K562 (cell line): ENCODE measurements around the gene PLCB4.

Experiments used
- DNMT1 ChIP-seq: fragments of 450-650 bp; IDR thresholded peaks from 2 replicates; pipeline ENCODE4 v1.6.1; 2016; ENCODE audit warnings: antibody characterized with exemption, mild to moderate bottlenecking
- HEY1 ChIP-seq: fragments of 250-450 bp; sonication (Bioruptor Pico); IDR thresholded peaks from 2 replicates; pipeline ENCODE4 v1.5.0; 2020; ENCODE audit warnings: mild to moderate bottlenecking, moderate library complexity, borderline replicate concordance
- MEIS2 ChIP-seq: fragments of 450-650 bp; IDR thresholded peaks from 2 replicates; pipeline ENCODE4 v1.6.1; 2014; ENCODE audit warnings: mild to moderate bottlenecking; ENCODE audit not compliant: partially characterized antibody
- MYNN ChIP-seq, 2 experiments: sonication (generic); formaldehyde crosslinking in 1 of 2; IDR thresholded peaks; 2 replicates each; pipeline versions ENCODE4 v1.5.0 to v1.6.1; 2016 to 2020; ENCODE audit warnings: antibody characterized with exemption in 1 of 2, missing genetic modification reagents in 1 of 2
- NFIC ChIP-seq: fragments of 450-650 bp; IDR thresholded peaks from 2 replicates; pipeline ENCODE4 v1.6.1; 2017; ENCODE audit warnings: mild to moderate bottlenecking, inconsistent platforms
- POLR2A ChIP-seq: fragments of 450-650 bp; conservative IDR thresholded peaks from 2 replicates; pipeline ENCODE4 v1.6.1; 2016
- ZNF274 ChIP-seq: IDR thresholded peaks from 2 replicates; pipeline ENCODE4 v1.6.1; 2011; ENCODE audit warnings: low read depth, mild to moderate bottlenecking, low read length, moderate library complexity, borderline replicate concordance
- ZNF707 ChIP-seq: fragments of 250-450 bp; sonication (Bioruptor Pico); conservative IDR thresholded peaks from 2 replicates; pipeline ENCODE4 v1.8.0; 2022; ENCODE audit warnings: inconsistent platforms, mild to moderate bottlenecking, moderate library complexity
- TF ChIP-seq, protein P1 (sequence below): sonication (generic); formaldehyde crosslinking; IDR thresholded peaks from 2 replicates; pipeline ENCODE4 v1.8.0; 2022; ENCODE audit warnings: mild to moderate bottlenecking, missing genetic modification reagents

- TF ChIP-seq ZNF707 (CRISPR knock-in tag) (no peak), HEY1 (CRISPR knock-in tag) (no peak), NFIC (no peak), POLR2A (no peak), MEIS2 (no peak), ZNF274 (no peak), MYNN (IDR thresholded peaks at IDR 0.05) (no peak), MYNN (CRISPR knock-in tag; IDR thresholded peaks at IDR 0.05) (no peak), DNMT1 (no peak)
- TF ChIP-seq, protein P1, sequence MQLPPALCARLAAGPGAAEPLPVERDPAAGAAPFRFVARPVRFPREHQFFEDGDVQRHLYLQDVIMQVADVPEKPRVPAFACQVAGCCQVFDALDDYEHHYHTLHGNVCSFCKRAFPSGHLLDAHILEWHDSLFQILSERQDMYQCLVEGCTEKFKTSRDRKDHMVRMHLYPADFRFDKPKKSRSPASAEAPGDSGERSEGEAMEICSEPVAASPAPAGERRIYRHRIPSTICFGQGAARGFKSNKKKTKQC (CRISPR knock-in tag), result no peak
Measured at GRCh38 chr20:9487231-9487630, 418.3 kb downstream of the PLCB4 start.
